HepG2 (cell line): Measurements from ENCODE around the gene LRRC74A. TPM values are rescaled to one million over a fixed set of nuclear protein-coding genes. Genes with fewer than 3 reads are reported as not detected.

ENCODE experiments used
- CAMTA2 ChIP-seq: sonication (generic); formaldehyde crosslinking; IDR thresholded peaks from 2 replicates; pipeline ENCODE4 v1.4.0; 2020; ENCODE audit warnings: mild to moderate bottlenecking, missing genetic modification reagents, borderline replicate concordance
- CBX5 ChIP-seq: sonication (generic); formaldehyde crosslinking; IDR thresholded peaks from 2 replicates; pipeline ENCODE4 v1.4.0; 2020; ENCODE audit warnings: missing genetic modification reagents, borderline replicate concordance
- CC2D1A ChIP-seq: sonication (generic); formaldehyde crosslinking; IDR thresholded peaks from 2 replicates; pipeline ENCODE4 v1.8.1; 2023; ENCODE audit warnings: mild to moderate bottlenecking, missing genetic modification reagents
- HOXA9 ChIP-seq: sonication (generic); formaldehyde crosslinking; IDR thresholded peaks from 2 replicates; pipeline ENCODE4 v1.8.1; 2022; ENCODE audit warnings: missing genetic modification reagents, mild to moderate bottlenecking, moderate library complexity, borderline replicate concordance
- KAT8 ChIP-seq: IDR thresholded peaks from 2 replicates; pipeline ENCODE4 v1.6.1; 2016; ENCODE audit warnings: missing genetic modification reagents, missing compliant biosample characterization
- KLF13 ChIP-seq: sonication (generic); formaldehyde crosslinking; IDR thresholded peaks from 2 replicates; pipeline ENCODE4 v1.4.0; 2020; ENCODE audit warnings: mild to moderate bottlenecking, missing genetic modification reagents
- LCORL ChIP-seq, 2 experiments: fragments of 450-650 bp in 1 of 2; sonication (generic) in 1 of 2; formaldehyde crosslinking in 1 of 2; IDR thresholded peaks; 2 replicates each; pipeline versions ENCODE4 v1.5.0 to v1.6.1; 2017 to 2020; ENCODE audit warnings: antibody characterized with exemption in 1 of 2, missing genetic modification reagents in 1 of 2
- LRRFIP1 ChIP-seq: sonication (generic); formaldehyde crosslinking; conservative IDR thresholded peaks from 2 replicates; pipeline ENCODE4 v1.4.0; 2020; ENCODE audit warnings: missing genetic modification reagents
- MIXL1 ChIP-seq: IDR thresholded peaks from 2 replicates; pipeline ENCODE4 v1.6.1; 2016
- MXD1 ChIP-seq: sonication (generic); formaldehyde crosslinking; IDR thresholded peaks from 2 replicates; pipeline ENCODE4 v1.4.0; 2020; ENCODE audit warnings: mild to moderate bottlenecking, missing genetic modification reagents
- NFYC ChIP-seq: IDR thresholded peaks from 2 replicates; pipeline ENCODE4 v1.6.1; 2016; ENCODE audit warnings: missing genetic modification reagents, missing compliant biosample characterization
- PBX3 ChIP-seq: sonication (generic); formaldehyde crosslinking; IDR thresholded peaks from 2 replicates; pipeline ENCODE4 v1.8.1; 2023; ENCODE audit warnings: missing genetic modification reagents, inconsistent platforms, borderline replicate concordance
- REXO4 ChIP-seq: sonication (generic); formaldehyde crosslinking; IDR thresholded peaks from 2 replicates; pipeline ENCODE4 v1.8.0; 2022; ENCODE audit warnings: missing genetic modification reagents, mild to moderate bottlenecking, borderline replicate concordance
- SMC3 ChIP-seq: IDR thresholded peaks from 2 replicates; pipeline ENCODE4 v1.6.1; 2011; ENCODE audit warnings: low read length, improper control_type of control experiment
- SMYD3 ChIP-seq: sonication (generic); formaldehyde crosslinking; IDR thresholded peaks from 2 replicates; pipeline ENCODE4 v1.8.1; 2023; ENCODE audit warnings: mild to moderate bottlenecking, missing genetic modification reagents
- SRF ChIP-seq: IDR thresholded peaks from 2 replicates; pipeline ENCODE4 v1.6.1; 2011; ENCODE audit warnings: mild to moderate bottlenecking, low read depth, low read length, moderate library complexity
- ZBTB4 ChIP-seq: sonication (generic); formaldehyde crosslinking; IDR thresholded peaks from 2 replicates; pipeline ENCODE4 v1.4.0; 2020; ENCODE audit warnings: missing genetic modification reagents, mild to moderate bottlenecking, borderline replicate concordance
- ZBTB7B ChIP-seq: sonication (generic); formaldehyde crosslinking; IDR thresholded peaks from 2 replicates; pipeline ENCODE4 v1.4.0; 2020; ENCODE audit warnings: missing genetic modification reagents
- ZMYM3 ChIP-seq: sonication (generic); formaldehyde crosslinking; IDR thresholded peaks from 2 replicates; pipeline ENCODE4 v1.5.1; 2020; ENCODE audit warnings: mild to moderate bottlenecking, missing genetic modification reagents
- ZMYM4 ChIP-seq: sonication (generic); formaldehyde crosslinking; IDR thresholded peaks from 2 replicates; pipeline ENCODE4 v1.8.1; 2023; ENCODE audit warnings: mild to moderate bottlenecking, missing genetic modification reagents
- ZNF160 ChIP-seq: sonication (generic); formaldehyde crosslinking; IDR thresholded peaks from 2 replicates; pipeline ENCODE4 v1.8.0; 2022; ENCODE audit warnings: mild to moderate bottlenecking, inconsistent platforms, missing genetic modification reagents
- ZNF230 ChIP-seq: sonication (generic); formaldehyde crosslinking; IDR thresholded peaks from 2 replicates; pipeline ENCODE4 v1.4.0; 2020; ENCODE audit warnings: mild to moderate bottlenecking, missing genetic modification reagents
- ZNF274 ChIP-seq: sonication (generic); formaldehyde crosslinking; IDR thresholded peaks from 2 replicates; pipeline ENCODE4 v1.5.1; 2020; ENCODE audit warnings: mild to moderate bottlenecking, missing genetic modification reagents
- ZNF841 ChIP-seq: sonication (generic); formaldehyde crosslinking; IDR thresholded peaks from 2 replicates; pipeline ENCODE4 v1.8.1; 2023; ENCODE audit warnings: missing genetic modification reagents, borderline replicate concordance
- ZSCAN20 ChIP-seq: sonication (generic); formaldehyde crosslinking; IDR thresholded peaks from 2 replicates; pipeline ENCODE4 v1.4.0; 2020; ENCODE audit warnings: missing genetic modification reagents, mild to moderate bottlenecking, borderline replicate concordance
- ZSCAN25 ChIP-seq: sonication (generic); formaldehyde crosslinking; IDR thresholded peaks from 2 replicates; pipeline ENCODE4 v1.8.0; 2022; ENCODE audit warnings: mild to moderate bottlenecking, missing genetic modification reagents
- polyA plus RNA-seq, 8 experiments: library from polyadenylated mRNA; depleted of rRNA in 3 of 8; stranded (reverse) in 7 of 8; unstranded in 1 of 8; fragments of >200 nt; fragmentation: Illumina TruSeq in 4 of 8; extraction: Trizol in 4 of 8; gene quantifications; 2 replicates each; pipeline versions ENCODE4 v1.2.1 to v1.2.3, GENCODE V29; 2011 to 2016; ENCODE audit warnings: low read depth in 4 of 8, missing spikeins in 1 of 8, mixed read lengths in 1 of 8; ENCODE audit not compliant: insufficient read depth in 1 of 8
- total RNA-seq, 5 experiments: library from RNA; depleted of rRNA; stranded (reverse); fragments of >200 nt; fragmentation: Illumina TruSeq; extraction: Trizol; gene quantifications; 2 replicates each; pipeline ENCODE4 v1.2.3, GENCODE V29; 2016; ENCODE audit warnings: low read depth in 1 of 5

The LRRC74A gene
- total and polyA plus RNA-seq, 2 of the 13 experiments (the other 11 are each of a cell fraction or from before 2014, with no cell fraction given): not detected

- TF ChIP-seq MXD1: no peak
- no peak for TF ChIP-seq ZMYM3
- no peak for TF ChIP-seq ZSCAN20
- no peak for TF ChIP-seq HOXA9 (CRISPR knock-in tag)
- TF ChIP-seq KAT8: no peak
- TF ChIP-seq CAMTA2 (CRISPR knock-in tag): no peak
- TF ChIP-seq SMYD3: no peak
- TF ChIP-seq NFYC: peak; percentile 61; the same call in 1 of the 2 replicates
- no peak for TF ChIP-seq LCORL (IDR thresholded peaks at IDR 0.05)
- no peak for TF ChIP-seq LCORL (CRISPR knock-in tag; IDR thresholded peaks at IDR 0.05)
- TF ChIP-seq CBX5 (CRISPR knock-in tag): no peak
- TF ChIP-seq KLF13 (CRISPR knock-in tag): 0 out of 2 replicates have a peak, but pooled peaks have one; percentile 53
- TF ChIP-seq ZNF230 (CRISPR knock-in tag): no peak
- no peak for TF ChIP-seq REXO4 (CRISPR knock-in tag)
- TF ChIP-seq ZSCAN25 (CRISPR knock-in tag): peak; percentile 50; the same call in 1 of the 2 replicates
- no peak for TF ChIP-seq SRF
- 0 out of 2 replicates have a peak, but pooled peaks have one; percentile 22 for TF ChIP-seq MIXL1 (CRISPR knock-in tag)
- peak; percentile 68 for TF ChIP-seq SMC3
- no peak for TF ChIP-seq LRRFIP1
- 0 out of 2 replicates have a peak, but pooled peaks have one; percentile 56 for TF ChIP-seq ZMYM4 (CRISPR knock-in tag)
- TF ChIP-seq ZNF841 (CRISPR knock-in tag): no peak
- no peak for TF ChIP-seq CC2D1A (CRISPR knock-in tag)
- no peak for TF ChIP-seq PBX3
- no peak for TF ChIP-seq ZBTB4 (CRISPR knock-in tag)
- no peak for TF ChIP-seq ZNF160 (CRISPR knock-in tag)
- no peak for TF ChIP-seq ZBTB7B (CRISPR knock-in tag)
- peak; percentile 98 for TF ChIP-seq ZNF274 (CRISPR knock-in tag)
These were observed 41.3 kb upstream of the LRRC74A start (continued) for GRCh38 chr14:76784881-76785280.
